CD4-positive, alpha-beta T cell treated with Interleukin-12 subunit alpha and Interleukin-12 subunit beta, for 1 hour (primary cell): Measurements from ENCODE around the gene REV3L.

Experiments
- DNase-seq: peaks from one replicate; pipeline ENCODE4 v3.0.0-alpha.2; 2020

Gene REV3L

GRCh38 chr6:111252726-111253125 is 230.3 kb downstream of the REV3L start:
- DNase-seq: no peak

- DNase-seq: no peak
Observed at GRCh38 chr6:111250791-111251354, 232.1 kb downstream of the REV3L start.
